ENCODE data around the gene PXDN. TPM values are rescaled to one million over a fixed set of nuclear protein-coding genes. Genes with fewer than 3 reads are reported as not detected.

Gene PXDN
- total RNA-seq, 1 experiment from 2014 or later = 96.1 TPM

- CTCF ChIA-PET = interaction anchor here (0.7 to 3.4 kb wide), 4 partner anchors 13 to 1117 kb away, joined by 3 to 34 read pairs (median 4); no protein-coding TSS in a partner anchor
- H3K4me1 Mint-ChIP-seq (ENCODE audit: insufficient read depth, unreplicated experiment) = no peaks in the 10 kb centered on the region
- POLR2A ChIA-PET = no interaction called here
- H3K27ac Mint-ChIP-seq (ENCODE audit: low read depth, unreplicated experiment) = no peak overlapping the region
- BruUV-seq (replicated peaks) = no TSS peak
- DNase-seq (ENCODE audit: unreplicated experiment) = no peak
- intact Hi-C loops (cut with micrococcal nuclease) = no loop called here
- peaks cover 9% of the 10 kb centered on the region for H3K27me3 Mint-ChIP-seq (ENCODE audit: insufficient read depth, unreplicated experiment)
- TF ChIP-seq, protein P1, sequence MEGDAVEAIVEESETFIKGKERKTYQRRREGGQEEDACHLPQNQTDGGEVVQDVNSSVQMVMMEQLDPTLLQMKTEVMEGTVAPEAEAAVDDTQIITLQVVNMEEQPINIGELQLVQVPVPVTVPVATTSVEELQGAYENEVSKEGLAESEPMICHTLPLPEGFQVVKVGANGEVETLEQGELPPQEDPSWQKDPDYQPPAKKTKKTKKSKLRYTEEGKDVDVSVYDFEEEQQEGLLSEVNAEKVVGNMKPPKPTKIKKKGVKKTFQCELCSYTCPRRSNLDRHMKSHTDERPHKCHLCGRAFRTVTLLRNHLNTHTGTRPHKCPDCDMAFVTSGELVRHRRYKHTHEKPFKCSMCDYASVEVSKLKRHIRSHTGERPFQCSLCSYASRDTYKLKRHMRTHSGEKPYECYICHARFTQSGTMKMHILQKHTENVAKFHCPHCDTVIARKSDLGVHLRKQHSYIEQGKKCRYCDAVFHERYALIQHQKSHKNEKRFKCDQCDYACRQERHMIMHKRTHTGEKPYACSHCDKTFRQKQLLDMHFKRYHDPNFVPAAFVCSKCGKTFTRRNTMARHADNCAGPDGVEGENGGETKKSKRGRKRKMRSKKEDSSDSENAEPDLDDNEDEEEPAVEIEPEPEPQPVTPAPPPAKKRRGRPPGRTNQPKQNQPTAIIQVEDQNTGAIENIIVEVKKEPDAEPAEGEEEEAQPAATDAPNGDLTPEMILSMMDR (IDR thresholded peaks at IDR 0.05; ENCODE audit: unreplicated experiment) = no peak
- H3K9me3 Mint-ChIP-seq (ENCODE audit: unreplicated experiment) = no peaks in the 10 kb centered on the region
- no peak overlapping the region for H3K4me3 Mint-ChIP-seq (ENCODE audit: unreplicated experiment)
- no peaks in the 10 kb centered on the region for H3K36me3 Mint-ChIP-seq (ENCODE audit: insufficient read depth, unreplicated experiment)
Observed at GRCh38 chr2:1756456-1756855, 12.1 kb upstream of the PXDN start.

- Mint-ChIP-seq H3K36me3 (ENCODE audit: insufficient read depth, unreplicated experiment) (no peaks in the 10 kb centered on the region), H3K27ac (ENCODE audit: low read depth, unreplicated experiment) (no peak overlapping the region), H3K9me3 (ENCODE audit: unreplicated experiment) (no peaks in the 10 kb centered on the region), H3K4me1 (ENCODE audit: insufficient read depth, unreplicated experiment) (peaks cover 6% of the 10 kb centered on the region), H3K4me3 (ENCODE audit: unreplicated experiment) (no peak overlapping the region), H3K27me3 (ENCODE audit: insufficient read depth, unreplicated experiment) (peaks cover under 1% of the 10 kb centered on the region)
- intact Hi-C loops (cut with micrococcal nuclease) = no loop called here
- POLR2A ChIA-PET = no interaction called here
- DNase-seq (ENCODE audit: unreplicated experiment) = no peak
- no TSS peak for BruUV-seq (replicated peaks)
- TF ChIP-seq, protein P1 (IDR thresholded peaks at IDR 0.05; ENCODE audit: unreplicated experiment) = no peak
- CTCF ChIA-PET = interaction anchor here (1.4 to 6.1 kb wide), 3 partner anchors 13 to 204 kb away, joined by 4 to 63 read pairs (median 5); no protein-coding TSS in a partner anchor
Observed at GRCh38 chr2:1755436-1756191, 11.3 kb upstream of the PXDN start.

GRCh38 chr2:1754461-1755170, 10.3 kb upstream of the PXDN start:
- POLR2A ChIA-PET = no interaction called here
- H3K4me1 Mint-ChIP-seq (ENCODE audit: insufficient read depth, unreplicated experiment) = peaks cover 8% of the 10 kb centered on the region

More at GRCh38 chr2:1754461-1755170, 10.3 kb upstream of the PXDN start:
- no peaks in the 10 kb centered on the region for H3K36me3 Mint-ChIP-seq (ENCODE audit: insufficient read depth, unreplicated experiment)
- CTCF ChIA-PET = interaction anchor here (0.8 to 6.1 kb wide), 4 partner anchors 14 to 1226 kb away, joined by 3 to 63 read pairs (median 8); no protein-coding TSS in a partner anchor
- no peaks in the 10 kb centered on the region for H3K9me3 Mint-ChIP-seq (ENCODE audit: unreplicated experiment)
- no TSS peak for BruUV-seq (replicated peaks)
- no peak overlapping the region for H3K4me3 Mint-ChIP-seq (ENCODE audit: unreplicated experiment)
- DNase-seq (ENCODE audit: unreplicated experiment) = no peak
- no peak overlapping the region for H3K27ac Mint-ChIP-seq (ENCODE audit: low read depth, unreplicated experiment)
- intact Hi-C loops (cut with micrococcal nuclease) = loop anchor here (5.0 kb wide), 1 partner anchor 162 kb away; no protein-coding TSS in a partner anchor
- no peaks in the 10 kb centered on the region for H3K27me3 Mint-ChIP-seq (ENCODE audit: insufficient read depth, unreplicated experiment)
- TF ChIP-seq, protein P1 (IDR thresholded peaks at IDR 0.05; ENCODE audit: unreplicated experiment) = no peak
